G401 (cell line): ENCODE results near the gene SLC19A1. TPM values are rescaled to one million over a fixed set of nuclear protein-coding genes. Genes with fewer than 3 reads are reported as not detected.
"Not testable (repeated sequence)": the region's sequence is repeated elsewhere in the genome, so short reads cannot be mapped to it uniquely, and the experiment has no call there.

ENCODE experiments used
- DNase-seq: peaks from one replicate; pipeline ENCODE4 v3.0.0-alpha.2; 2015; ENCODE audit warnings: low spot score
- in situ Hi-C: cut with HindIII; loops from 2 replicates; pipeline ENCODE4 v1.10.0; 2016; ENCODE audit warnings: low sequenced_read_pairs, mixed read lengths
- total RNA-seq: library from RNA; depleted of rRNA; stranded (reverse); fragments of >200 nt; shearing (Covaris generic); gene quantifications from 2 replicates; pipeline ENCODE4 v1.2.3, GENCODE V29; 2014

Gene SLC19A1
- total RNA-seq, 1 experiment from 2014 or later, result 15.4 TPM

DNA sequence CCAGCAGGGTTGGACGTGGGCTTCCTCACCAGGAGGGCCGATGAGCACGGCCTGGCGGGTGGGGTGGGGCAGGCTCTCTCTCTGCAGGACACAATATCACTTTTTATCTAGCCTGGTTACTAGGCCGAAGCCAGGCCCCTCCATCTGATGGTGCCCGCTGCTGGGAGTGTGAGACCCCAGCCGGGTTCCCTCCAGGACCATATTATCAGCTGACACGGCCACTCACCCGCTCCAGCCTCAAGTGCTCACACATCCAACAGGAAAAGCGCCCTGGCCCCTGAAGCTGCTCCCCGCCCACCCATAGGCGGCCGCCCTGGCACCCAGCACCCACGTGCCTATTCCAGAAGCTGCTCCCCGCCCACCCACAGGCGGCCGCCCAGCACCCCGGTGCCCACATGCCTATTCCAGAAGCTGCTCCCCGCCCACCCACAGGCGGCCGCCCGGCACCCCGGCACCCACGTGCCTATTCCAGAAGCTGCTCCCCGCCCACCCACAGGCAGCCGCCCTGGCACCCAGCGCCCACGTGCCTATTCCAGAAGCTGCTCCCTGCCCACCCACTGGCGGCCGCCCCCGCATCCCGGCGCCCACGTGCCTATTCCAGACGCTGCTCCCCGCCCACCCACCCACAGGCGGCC is 5.0 kb downstream of the SLC19A1 start:
- in situ Hi-C loops, result no loop called here
- no peak for DNase-seq

DNA sequence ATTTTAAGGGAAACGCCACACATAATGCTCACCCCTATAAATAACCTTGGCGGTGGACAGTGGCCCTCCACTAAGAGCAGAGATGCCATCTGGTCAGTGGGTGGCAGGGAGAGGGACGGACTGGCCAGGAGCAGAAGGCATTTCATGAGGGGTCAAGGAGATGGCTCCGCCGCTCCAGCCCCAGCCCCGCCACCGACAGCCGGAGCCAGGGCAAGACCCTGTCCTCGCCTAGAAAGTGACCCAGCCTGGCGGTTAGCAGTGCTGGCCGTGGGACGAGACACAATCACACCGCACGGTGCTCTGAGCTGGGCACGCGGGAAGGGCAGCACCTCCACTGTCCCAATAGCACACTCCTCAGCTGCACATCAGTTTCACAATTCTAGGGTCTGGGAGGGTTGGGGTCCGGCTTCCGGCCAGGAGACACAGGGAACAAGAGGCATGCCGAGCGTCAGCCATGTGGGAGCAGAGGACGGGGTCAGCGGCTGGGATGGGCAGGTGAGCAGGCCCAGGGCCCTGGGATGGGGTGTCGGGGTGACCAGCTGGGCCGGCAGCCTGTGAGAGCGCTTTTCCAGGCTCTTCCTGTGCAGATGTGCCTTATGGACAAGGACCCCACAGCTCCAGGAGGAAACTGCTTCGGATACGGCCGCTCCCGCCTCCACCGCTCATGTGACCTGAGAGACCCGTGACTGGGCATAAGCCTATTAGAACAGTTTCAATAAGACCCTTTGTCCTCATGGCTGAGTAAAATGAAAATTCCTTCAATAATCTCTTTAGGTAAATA is 5.7 kb downstream of the SLC19A1 start:
- DNase-seq, result peak; percentile 55
- in situ Hi-C loops, result no loop called here

- in situ Hi-C loops, result no loop called here
- DNase-seq, result peak; percentile 60
These were observed 6.7 kb downstream of the SLC19A1 start for GRCh38 chr21:45535341-45536081.

GRCh38 chr21:45534636-45535331 is 7.5 kb downstream of the SLC19A1 start:
- in situ Hi-C loops, result no loop called here
- peak; percentile 74 for DNase-seq

DNA sequence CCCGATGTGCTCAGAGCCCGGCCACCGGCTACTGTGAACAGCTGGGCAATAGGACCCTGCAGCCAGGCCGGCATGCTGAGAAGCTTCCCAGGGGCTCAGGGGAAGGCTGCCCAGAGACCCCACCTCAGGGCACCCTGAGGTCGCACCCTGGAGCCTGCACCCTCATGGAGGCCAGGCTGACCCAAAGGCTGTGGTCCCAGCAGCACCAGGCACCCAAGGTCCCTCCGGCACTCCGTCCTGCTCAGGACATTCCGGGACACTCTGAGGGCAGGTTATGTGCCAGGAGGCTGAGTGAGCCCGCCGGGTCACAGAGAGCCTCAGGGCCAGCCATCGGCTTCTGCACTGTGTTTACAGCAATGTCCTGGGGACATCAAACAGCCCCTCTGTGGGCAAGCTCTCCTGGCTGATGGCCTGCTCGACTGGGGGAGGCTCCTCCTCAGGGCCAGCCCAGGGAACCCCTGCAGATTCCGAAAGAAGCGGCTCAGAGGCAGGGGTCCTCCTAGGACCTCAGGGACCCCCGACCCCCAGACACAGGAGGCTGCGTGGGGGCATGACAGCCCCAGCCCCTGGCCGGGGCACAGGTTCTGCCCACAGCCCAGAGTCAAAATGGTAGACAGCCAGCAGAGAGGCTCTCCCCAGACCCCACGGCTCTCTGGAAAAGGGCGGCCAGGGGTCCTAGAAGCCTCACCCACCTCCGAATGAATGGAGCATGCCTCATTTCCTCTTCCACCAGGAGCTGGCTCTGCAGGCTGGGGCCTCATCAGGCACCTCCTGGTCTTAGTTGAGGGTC is 8.2 kb downstream of the SLC19A1 start:
- in situ Hi-C loops, result no loop called here
- no peak for DNase-seq

DNA sequence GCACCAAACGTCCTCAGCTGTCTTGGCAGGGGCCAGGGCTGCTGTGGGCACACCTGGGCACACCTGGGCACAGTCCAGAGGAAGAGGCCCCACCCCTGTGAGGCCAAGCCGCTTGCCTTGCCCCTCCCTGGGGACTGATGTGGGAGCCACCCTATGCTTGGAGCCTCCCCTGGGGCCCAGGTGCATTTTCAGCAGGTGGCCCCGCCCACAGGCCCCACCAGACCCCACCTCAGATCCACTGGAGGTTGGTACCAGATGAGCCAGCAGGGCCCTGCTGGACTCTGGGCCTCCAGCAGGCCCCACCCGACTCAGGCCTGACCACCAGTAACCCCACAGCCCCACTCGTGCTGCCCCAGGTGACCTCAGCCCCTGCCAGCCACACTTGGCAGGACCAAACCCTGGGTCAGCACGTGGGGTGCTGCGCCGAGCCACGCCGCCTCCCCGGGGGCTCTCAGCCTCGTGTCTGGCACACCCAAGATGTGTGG is 8.8 kb downstream of the SLC19A1 start:
- in situ Hi-C loops, result no loop called here
- no peak for DNase-seq

DNA sequence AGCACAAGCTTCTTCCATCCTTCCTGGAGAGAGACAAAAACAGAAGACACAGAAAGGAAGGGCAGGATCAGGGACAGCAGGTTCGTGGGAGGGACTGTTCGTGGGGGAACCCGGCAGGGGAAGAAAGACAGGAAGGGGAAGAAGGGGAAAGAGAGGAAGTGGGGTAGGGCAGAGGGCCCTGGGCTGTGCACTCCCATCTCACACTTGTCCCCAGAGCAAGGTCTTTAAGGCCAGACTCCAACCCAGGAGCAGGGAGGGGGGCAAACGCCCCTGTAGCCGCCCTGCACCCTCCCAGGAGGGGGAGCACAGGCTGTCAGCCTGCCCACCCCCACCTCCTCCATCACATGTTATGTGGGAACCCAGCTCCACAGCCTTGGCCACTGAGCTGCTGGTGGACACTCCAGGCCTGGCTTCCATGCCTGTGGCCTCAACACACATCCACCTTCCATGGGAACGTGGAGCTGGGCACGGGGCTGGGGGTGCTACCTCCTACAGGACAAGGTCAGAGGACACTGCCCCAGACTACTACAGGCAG is 9.3 kb downstream of the SLC19A1 start:
- no peak for DNase-seq
- in situ Hi-C loops, result no loop called here

GRCh38 chr21:45531393-45532215 is 10.6 kb downstream of the SLC19A1 start:
- no peak for DNase-seq
- in situ Hi-C loops, result no loop called here

- in situ Hi-C loops, DNase-seq: not testable (repeated sequence)
These were observed 11.2 kb downstream of the SLC19A1 start for GRCh38 chr21:45531114-45531392.

GRCh38 chr21:45530423-45531113 is 11.7 kb downstream of the SLC19A1 start:
- in situ Hi-C loops, result no loop called here

DNA sequence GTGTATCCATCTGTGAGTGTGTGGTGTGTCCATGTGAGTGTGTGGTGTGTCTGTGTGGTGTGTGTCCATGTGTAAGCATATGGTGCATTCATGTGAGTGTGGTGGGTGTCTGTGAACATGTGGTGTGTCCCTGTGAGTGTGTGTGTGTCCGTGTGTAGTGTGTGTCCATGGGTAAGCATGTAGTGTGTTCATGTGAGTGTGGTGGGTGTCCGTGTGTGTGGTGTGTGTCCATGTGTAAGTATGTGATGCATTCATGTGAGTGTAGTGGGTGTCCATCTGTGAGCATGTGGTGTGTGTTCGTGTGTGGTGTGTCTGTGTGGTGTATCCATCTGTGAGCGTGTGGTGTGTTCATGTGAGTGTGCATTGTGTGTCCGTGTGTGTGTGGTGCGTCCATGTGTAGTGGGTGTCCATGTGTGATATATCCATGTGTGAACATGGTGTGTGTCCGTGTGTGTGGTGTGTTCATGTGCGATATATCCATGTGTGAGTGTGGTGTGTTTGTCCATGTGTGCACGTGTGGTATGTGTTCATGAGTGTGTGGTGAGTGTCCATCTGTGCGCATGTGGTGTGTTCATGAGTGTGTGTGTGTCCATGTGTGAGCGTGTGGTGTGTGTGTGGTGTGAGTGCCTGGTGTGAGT is 12.3 kb downstream of the SLC19A1 start:
- in situ Hi-C loops, result no loop called here
- no peak for DNase-seq

More at GRCh38 chr21:45530423-45531113, 11.7 kb downstream of the SLC19A1 start:
- no peak for DNase-seq

- in situ Hi-C loops, result no loop called here
- no peak for DNase-seq
These were observed 13.1 kb downstream of the SLC19A1 start for GRCh38 chr21:45528981-45529784.

DNA sequence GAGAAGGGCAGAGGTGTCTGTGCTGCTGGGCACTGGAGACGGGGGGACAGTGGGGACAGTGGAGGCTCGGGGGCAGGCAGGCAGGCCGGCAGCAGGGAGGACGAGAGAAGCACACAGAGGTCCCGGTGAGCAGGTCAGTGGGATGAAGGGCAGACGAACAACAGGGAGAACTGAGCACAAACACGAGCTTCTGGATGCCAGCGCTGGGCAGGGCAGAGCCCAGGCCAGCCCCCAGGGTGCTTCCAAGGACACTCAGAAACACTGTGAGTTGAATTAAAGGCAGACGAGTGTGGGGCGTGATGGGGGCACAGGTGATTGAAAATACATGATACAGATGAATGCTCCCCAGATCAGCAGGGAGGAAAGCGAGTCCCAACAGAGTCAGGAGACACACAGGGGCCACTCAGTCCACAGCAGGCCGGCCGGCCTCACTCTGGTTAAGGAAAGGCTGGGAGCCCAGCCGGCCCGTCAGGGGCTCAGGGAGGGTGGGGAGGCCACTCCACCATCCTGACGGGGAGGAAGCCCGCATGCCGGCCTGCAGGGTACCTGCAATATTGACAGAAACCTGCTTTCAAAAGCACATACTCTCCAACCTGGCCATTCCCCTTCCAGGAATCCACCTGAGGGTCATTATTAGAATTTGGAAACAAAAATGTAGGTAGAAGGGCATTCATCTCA is 14.1 kb downstream of the SLC19A1 start:
- no peak for DNase-seq
- in situ Hi-C loops, result no loop called here

DNA sequence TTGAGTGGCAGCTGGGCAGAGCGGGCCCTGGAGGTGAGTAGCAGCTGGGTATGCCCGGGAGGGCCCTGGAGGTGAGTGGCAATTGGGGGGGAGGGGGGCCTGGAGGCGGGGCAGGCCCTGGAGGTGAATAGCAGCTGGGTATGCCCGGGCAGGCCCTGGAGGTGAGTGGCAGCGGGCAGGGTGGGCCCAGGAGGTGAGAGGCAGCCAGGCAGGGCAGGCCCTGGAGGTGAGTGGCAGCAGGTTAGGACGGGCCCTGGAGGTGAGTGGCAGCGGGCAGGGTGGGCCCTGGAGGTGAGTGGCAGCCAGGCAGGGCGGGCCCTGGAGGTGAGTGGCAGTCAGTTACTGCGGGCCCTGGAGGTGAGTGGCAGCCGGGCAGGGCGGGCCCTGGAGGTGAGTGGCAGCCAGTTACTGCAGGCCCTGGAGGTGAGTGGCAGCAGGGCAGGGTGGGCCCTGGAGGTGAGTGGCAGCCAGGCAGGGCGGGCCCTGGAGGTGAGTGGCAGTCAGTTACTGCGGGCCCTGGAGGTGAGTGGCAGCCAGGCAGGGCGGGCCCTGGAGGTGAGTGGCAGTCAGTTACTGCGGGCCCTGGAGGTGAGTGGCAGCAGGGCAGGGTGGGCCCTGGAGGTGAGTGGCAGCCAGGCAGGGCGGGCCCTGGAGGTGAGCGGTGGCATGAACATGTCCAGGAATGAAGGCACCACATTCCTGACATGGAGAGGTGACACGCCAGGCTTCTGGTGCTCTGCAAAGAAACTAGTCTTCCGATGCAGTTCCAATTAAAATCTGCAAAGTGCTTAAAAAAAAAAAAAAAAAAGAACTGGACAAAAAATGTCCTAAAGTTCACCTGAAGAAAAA is 14.9 kb downstream of the SLC19A1 start:
- in situ Hi-C loops, result not testable (repeated sequence)

DNA sequence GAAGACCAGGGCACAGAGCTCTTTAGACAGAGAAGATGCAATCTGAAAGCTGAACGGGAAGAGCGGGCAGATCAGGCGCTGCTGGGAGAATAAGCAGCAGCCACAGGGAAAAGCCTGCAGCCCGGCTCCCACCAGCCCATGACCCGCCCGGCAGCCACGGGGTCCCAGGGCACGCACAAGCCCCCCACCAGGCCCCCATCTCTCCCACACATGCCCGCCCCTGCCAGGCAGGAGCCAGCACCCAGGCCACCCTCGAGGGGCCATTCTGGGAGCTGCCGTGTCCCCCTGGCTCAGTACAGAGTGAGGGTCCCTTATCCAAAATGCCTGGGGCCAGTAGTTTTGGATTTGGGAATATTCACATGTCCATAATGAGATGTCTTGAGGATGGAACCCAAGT is 16.3 kb downstream of the SLC19A1 start:
- in situ Hi-C loops, result no loop called here
- no peak for DNase-seq

More for the DNA sequence above, 14.9 kb downstream of the SLC19A1 start:
- not testable (repeated sequence) for DNase-seq
